NCI-H146 treated with DMSO at 0.1 percent for 48 hours (cell line): ENCODE results near the gene SCAI.
A peak's percentile ranks its signal among the peaks of the same experiment; 100 is the strongest.
"Not testable (repeated sequence)": the region's sequence is repeated elsewhere in the genome, so short reads cannot be mapped to it uniquely, and the experiment has no call there.

Experiments
- DNase-seq: peaks from one replicate; lab custom pipeline; 2025; ENCODE audit not compliant: unreplicated experiment; lab: John Stamatoyannopoulos, UW

SCAI gene

DNA sequence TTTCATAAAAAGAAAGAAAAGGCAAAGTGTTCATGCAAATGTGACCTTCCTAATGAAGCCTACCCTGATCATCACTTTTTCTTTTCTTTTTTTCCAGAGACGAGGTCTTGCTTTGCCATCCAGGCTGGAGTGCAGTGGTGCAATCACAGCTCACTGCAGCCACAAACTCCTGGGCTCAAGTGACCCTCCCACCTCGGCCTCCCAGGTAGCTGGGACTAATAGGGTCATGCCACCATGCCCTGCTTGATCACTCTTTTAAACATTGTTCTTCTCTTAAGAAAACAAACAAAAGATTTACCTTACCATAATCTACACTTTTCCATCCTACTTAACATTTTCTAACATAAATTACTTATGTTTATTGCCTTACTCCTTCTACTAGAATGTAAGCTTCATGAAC is 193.9 kb downstream of the SCAI start:
- DNase-seq: no peak

- no peak for DNase-seq
Observed at GRCh38 chr9:124947727-124948391, 195.5 kb downstream of the SCAI start.

DNA sequence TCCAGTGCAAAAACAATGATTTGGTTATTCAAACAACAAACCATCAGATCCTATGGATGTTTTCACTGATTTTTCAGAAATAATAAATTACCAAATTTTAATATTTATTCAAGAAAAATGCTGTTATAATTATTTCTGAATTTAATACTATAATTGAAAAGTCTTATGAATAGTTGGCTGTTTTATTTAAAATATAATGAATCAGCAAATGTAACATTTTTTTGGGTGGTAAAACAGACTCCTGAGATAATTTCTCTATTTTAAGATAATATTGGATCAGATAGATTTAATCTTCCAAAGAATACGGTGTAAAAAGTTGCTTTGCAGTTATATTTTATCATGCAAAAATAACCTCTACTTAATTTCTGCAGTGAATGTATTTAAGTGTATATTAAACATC is 197.2 kb downstream of the SCAI start:
- no peak for DNase-seq

- DNase-seq: no peak
Observed at GRCh38 chr9:124941679-124942561, 201.4 kb downstream of the SCAI start.

DNA sequence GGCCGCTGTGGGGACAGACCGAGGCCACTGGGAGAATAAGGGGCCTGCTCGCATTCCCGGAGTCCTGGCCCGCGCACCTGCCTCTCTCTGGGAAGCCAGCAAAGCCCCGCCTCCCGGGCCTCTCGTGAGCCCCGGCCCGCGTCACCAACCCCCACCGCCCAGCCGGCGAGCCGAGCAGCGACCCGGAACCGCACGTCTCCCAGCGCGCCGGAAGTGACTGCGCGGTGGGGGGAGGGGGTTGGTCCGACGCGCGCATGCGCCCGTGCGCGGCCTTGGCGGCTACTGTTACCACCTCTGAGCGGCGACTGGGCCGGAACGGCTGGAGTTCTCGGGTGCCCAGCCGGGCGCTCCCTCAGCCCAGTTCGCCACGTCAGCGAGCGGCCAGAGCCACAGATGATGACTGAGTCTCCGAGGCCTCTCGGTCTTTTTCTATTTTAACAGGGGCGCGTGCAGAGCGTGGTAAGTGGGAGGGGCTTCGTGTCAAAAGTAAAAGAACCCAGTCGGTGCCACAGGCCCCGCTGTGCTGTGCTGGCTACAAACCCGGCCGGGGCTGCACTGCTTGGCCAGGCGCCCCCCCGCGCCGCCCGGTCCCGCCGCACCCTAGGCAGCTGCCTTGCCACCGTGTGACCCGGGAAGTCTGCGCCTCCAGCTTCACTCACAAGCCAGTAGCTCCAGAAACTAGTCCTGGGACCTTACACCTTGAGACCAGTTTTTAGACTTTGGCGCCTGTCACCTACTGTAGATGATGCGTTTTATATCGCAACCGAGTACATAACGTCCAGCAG is 202.2 kb downstream of the SCAI start, which contains the start of gene GOLGA1:
GOLGA1 (minus strand) TSS at position 190 of the 785 bp plus-strand sequence. CDS start 2,372 bp downstream, outside the sequence.
- peak; percentile 79 for DNase-seq

DNA sequence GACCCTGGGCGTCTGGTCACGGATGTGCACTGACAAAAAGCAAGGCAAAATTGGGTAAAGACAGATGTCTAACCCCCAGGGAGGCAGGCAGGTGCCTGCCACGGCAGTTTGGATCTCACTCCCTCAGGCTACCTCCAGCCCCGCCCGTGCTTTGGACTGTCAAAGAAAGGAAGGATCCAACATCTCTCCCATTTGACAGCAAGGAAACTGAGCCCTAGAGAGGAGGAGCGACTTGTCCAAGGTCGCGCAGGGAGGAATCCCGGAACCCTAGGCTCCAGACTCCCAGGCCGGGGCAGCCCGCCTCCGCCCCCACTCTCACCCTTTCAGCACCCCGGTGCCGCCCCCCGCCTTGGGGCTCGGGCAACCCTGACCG is 202.8 kb downstream of the SCAI start:
- peak; percentile 86 for DNase-seq

DNA sequence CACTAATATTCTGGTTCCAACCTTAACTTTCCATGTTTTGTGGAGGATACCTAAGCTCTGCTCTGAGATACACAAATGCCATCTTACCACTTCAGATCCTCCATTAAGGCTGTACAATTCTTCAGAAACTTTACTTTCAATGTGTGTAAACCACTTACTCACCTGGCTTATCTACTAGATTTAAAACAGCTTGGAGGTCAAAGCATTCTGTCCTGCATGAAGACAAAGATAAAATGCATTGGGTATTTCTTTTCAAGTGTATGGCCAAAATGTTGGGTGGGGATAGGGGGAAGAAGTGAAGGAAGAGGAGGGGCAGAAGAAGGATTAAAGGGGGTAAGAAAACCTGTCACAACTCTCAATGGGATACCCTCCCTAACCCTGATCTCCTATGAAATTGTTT is 203.4 kb downstream of the SCAI start:
- DNase-seq: no peak

DNA sequence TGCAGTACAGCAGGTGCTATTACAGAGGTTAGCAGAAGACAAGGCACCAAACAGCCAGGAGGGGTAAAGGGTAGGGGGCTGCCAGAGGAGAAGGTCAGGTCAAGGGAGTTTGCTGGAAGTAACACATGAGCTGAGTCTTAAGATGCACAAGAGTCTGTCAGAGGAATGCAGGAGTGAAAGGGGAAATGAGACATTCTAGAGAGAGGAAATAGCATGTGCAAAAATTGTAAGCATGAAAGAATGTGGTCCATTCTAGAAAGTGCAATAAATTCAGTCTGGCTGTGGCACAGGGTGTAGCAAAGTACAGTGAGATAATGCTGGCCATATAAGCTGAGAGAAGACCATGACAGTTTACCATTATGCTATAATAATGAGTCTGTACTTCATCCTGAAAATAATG is 209.0 kb downstream of the SCAI start:
- DNase-seq: no peak

- no peak for DNase-seq
Observed at GRCh38 chr9:124932333-124932732, 211.0 kb downstream of the SCAI start.

- DNase-seq: no peak
Observed at GRCh38 chr9:124929464-124929863, 213.9 kb downstream of the SCAI start.

DNA sequence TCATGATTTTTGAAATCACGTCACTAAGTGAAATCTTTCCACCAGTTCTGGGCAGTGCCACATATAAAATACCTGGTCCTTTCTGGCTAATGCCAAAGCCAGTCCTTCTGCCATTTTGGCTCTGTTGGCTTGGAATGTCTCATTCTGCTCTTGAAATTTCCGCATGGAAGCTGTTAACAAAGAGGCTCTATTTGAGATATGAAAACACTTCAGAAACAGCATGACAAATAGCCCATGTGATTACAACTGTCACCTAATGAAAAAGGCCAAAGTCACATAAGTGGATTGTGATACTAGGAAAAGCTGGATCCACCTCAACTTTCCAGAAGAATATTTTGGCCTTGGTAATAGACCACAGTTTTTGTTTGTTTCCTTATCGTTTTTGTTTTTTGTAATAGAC is 215.2 kb downstream of the SCAI start:
- no peak for DNase-seq

DNA sequence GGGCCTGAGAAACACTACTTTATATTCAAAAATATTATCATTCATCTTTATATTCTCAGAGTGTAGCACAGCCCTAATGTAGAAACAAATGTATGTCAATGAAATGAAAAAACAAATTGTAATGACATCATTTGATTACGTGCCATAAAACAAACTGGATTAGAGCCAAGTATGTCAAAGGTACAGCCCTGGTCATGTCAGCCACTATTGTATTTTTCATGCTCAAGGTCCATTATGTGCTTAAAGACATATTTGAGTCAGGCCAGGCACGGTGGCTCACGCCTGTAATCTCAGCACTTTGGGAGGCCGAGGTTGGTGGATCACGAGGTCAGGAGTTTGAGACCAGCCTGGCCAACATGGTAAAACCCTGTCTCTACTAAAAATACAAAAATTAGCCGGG is 222.9 kb downstream of the SCAI start:
- DNase-seq: not testable (repeated sequence)

GRCh38 chr9:124914753-124915405 is 228.4 kb downstream of the SCAI start:
- no peak for DNase-seq

GRCh38 chr9:124913378-124913777 is 229.9 kb downstream of the SCAI start:
- DNase-seq: no peak

DNA sequence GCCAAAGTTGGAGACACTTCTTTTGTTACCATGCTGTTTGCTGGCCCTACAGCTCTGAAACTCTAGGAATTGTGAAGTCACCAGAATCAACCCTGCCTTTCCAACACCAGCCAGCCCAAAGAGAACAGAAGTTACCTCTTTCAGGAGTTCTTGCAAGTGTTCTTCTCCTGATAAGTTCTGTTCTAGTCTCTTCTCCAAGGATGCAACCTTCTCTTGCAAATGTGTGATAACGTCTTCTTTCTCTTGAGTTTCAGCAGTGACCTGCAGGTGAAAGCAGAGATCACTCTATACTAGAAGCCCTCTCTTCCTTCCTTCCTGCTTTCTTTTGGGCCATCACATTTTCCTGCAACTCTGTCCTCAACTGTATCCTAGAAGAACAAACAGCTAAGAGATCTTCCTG is 231.6 kb downstream of the SCAI start:
- DNase-seq: no peak

GRCh38 chr9:124908098-124908497 is 235.2 kb downstream of the SCAI start:
- no peak for DNase-seq

DNA sequence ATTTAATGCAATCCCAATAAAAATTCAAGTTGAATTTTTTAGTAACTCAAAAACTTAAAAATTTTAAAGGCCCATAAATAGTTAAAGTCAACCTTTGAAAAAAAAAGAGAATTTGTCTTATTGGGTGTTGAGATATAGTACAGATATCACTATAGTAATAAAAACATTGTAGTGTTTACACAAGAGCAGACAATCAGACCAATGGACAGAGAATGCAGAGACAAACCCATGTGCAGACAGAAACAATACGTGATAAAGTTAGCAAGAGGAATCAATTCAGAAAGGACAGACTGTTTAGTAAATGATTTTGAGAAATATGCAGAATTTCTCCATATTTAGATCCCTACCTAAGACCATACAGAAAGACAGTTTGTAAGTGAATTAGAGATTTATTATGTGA is 236.4 kb downstream of the SCAI start:
- DNase-seq: no peak

GRCh38 chr9:124899845-124900244 is 243.5 kb downstream of the SCAI start:
- DNase-seq: no peak

- DNase-seq: no peak
Observed at GRCh38 chr9:124897570-124898460, 245.5 kb downstream of the SCAI start.

- DNase-seq: no peak
Observed at GRCh38 chr9:124894741-124895170, 248.6 kb downstream of the SCAI start.
